GM23338 (cell line): ENCODE results near the gene BACH1. TPM values are rescaled to one million over a fixed set of nuclear protein-coding genes. Genes with fewer than 3 reads are reported as not detected.

Experiments
- ATAC-seq: fragments of 200-7000 bp; cut with Tn5 transposase; 3 replicates; pipeline ENCODE4 v1.9.1; 2020
- DNase-seq: peaks from one replicate; pipeline ENCODE4 v3.0.0-alpha.2; 2015; ENCODE audit warnings: low spot score
- H2AFZ ChIP-seq: fragments of 200-600 bp; sonication (generic); 2 replicates; pipeline ENCODE4 v1.8.0; 2016; ENCODE audit warnings: antibody characterized with exemption, mild to moderate bottlenecking, moderate library complexity
- H3F3A ChIP-seq: fragments of 200-600 bp; sonication (generic); replicated peaks from 2 replicates; pipeline ENCODE4 v1.8.0; 2017; ENCODE audit warnings: antibody characterized with exemption, mixed run types, low read depth
- H3K27ac ChIP-seq: fragments of 200-600 bp; sonication (generic); 2 replicates; pipeline ENCODE4 v1.6.1; 2016; ENCODE audit warnings: low read depth
- H3K27me3 ChIP-seq: fragments of 200-600 bp; sonication (generic); 2 replicates; pipeline ENCODE4 v1.8.0; 2016; ENCODE audit warnings: mild to moderate bottlenecking, mixed run types, moderate library complexity; ENCODE audit not compliant: insufficient read depth
- H3K36me3 ChIP-seq: fragments of 200-600 bp; sonication (generic); 2 replicates; pipeline ENCODE4 v1.8.0; 2016; ENCODE audit warnings: mild to moderate bottlenecking; ENCODE audit not compliant: insufficient read depth
- H3K4me1 ChIP-seq: fragments of 200-600 bp; sonication (generic); 2 replicates; pipeline ENCODE4 v1.8.0; 2016; ENCODE audit warnings: mild to moderate bottlenecking, moderate library complexity; ENCODE audit not compliant: insufficient read depth
- H3K4me2 ChIP-seq: fragments of 200-600 bp; sonication (generic); 2 replicates; pipeline ENCODE4 v1.7.1; 2017; ENCODE audit warnings: mixed run types
- H3K4me3 ChIP-seq: fragments of 200-600 bp; sonication (generic); 2 replicates; pipeline ENCODE4 v1.6.1; 2016; ENCODE audit warnings: mixed run types
- H3K79me2 ChIP-seq: fragments of 200-600 bp; sonication (generic); replicated peaks from 2 replicates; pipeline ENCODE4 v1.8.0; 2017; ENCODE audit warnings: mild to moderate bottlenecking; ENCODE audit not compliant: insufficient read depth
- H3K9me2 ChIP-seq: fragments of 200-600 bp; sonication (generic); 2 replicates; pipeline ENCODE4 v1.8.0; 2017; ENCODE audit not compliant: insufficient read depth
- H4K20me1 ChIP-seq: fragments of 200-600 bp; sonication (generic); replicated peaks from 2 replicates; pipeline ENCODE4 v1.8.0; 2017; ENCODE audit warnings: mild to moderate bottlenecking; ENCODE audit not compliant: insufficient read depth
- H3K27ac Mint-ChIP-seq: 2 replicates; pipeline ENCODE4 v1.8.0; 2020; ENCODE audit warnings: inconsistent platforms, mild to moderate bottlenecking, moderate library complexity, mixed read lengths
- H3K27me3 Mint-ChIP-seq: 3 replicates; pipeline ENCODE4 v1.8.0; 2022; ENCODE audit warnings: low read depth, mild to moderate bottlenecking, moderate library complexity, mixed read lengths, inconsistent platforms; ENCODE audit not compliant: insufficient read depth, poor library complexity
- H3K36me3 Mint-ChIP-seq: 3 replicates; pipeline ENCODE4 v1.8.0; 2021; ENCODE audit warnings: low read depth, mild to moderate bottlenecking, inconsistent platforms, moderate library complexity, mixed read lengths
- H3K4me1 Mint-ChIP-seq: 3 replicates; pipeline ENCODE4 v1.8.0; 2020; ENCODE audit warnings: mild to moderate bottlenecking, inconsistent platforms, mixed read lengths
- H3K4me3 Mint-ChIP-seq: 3 replicates; pipeline ENCODE4 v1.8.0; 2021; ENCODE audit warnings: moderate library complexity, mild to moderate bottlenecking, inconsistent platforms, mixed read lengths
- H3K9me3 Mint-ChIP-seq: 3 replicates; pipeline ENCODE4 v1.8.0; 2020; ENCODE audit warnings: moderate library complexity, mild to moderate bottlenecking, inconsistent platforms, mixed read lengths
- CREB1 ChIP-seq: fragments of 250-450 bp; sonication (Bioruptor Pico); IDR thresholded peaks from 2 replicates; pipeline ENCODE4 v1.5.0; 2020; ENCODE audit warnings: low read depth, mild to moderate bottlenecking, moderate library complexity
- EZH2 ChIP-seq: fragments of 200-600 bp; sonication (generic); IDR thresholded peaks from one replicate; pipeline ENCODE4 v1.8.0; 2017; ENCODE audit warnings: antibody characterized with exemption, mild to moderate bottlenecking, low read depth; ENCODE audit not compliant: unreplicated experiment
- EZH2phosphoT487 ChIP-seq: fragments of 200-600 bp; sonication (generic); IDR thresholded peaks from one replicate; pipeline ENCODE4 v1.8.1; 2018; ENCODE audit warnings: antibody characterized with exemption; ENCODE audit not compliant: unreplicated experiment
- JUNB ChIP-seq: IDR thresholded peaks from one replicate; pipeline ENCODE4 v1.6.1; 2016; ENCODE audit warnings: antibody characterized with exemption; ENCODE audit not compliant: unreplicated experiment
- NANOG ChIP-seq: IDR thresholded peaks from 2 replicates; pipeline ENCODE4 v1.6.1; 2016; ENCODE audit warnings: antibody characterized with exemption, borderline replicate concordance
- POLR2AphosphoS5 ChIP-seq: IDR thresholded peaks from 2 replicates; pipeline ENCODE4 v1.6.1; 2016; ENCODE audit warnings: antibody characterized with exemption, low read depth
- STAT1 ChIP-seq: IDR thresholded peaks from one replicate; pipeline ENCODE4 v1.6.1; 2016; ENCODE audit warnings: antibody characterized with exemption; ENCODE audit not compliant: unreplicated experiment
- ZNF114 ChIP-seq: fragments of 250-450 bp; sonication (Bioruptor Pico); IDR thresholded peaks from 2 replicates; pipeline ENCODE4 v1.5.0; 2020; ENCODE audit warnings: mild to moderate bottlenecking, moderate library complexity
- ZNF331 ChIP-seq: fragments of 250-450 bp; sonication (Bioruptor Pico); IDR thresholded peaks from 2 replicates; pipeline ENCODE4 v1.5.0; 2020; ENCODE audit warnings: low read depth, mild to moderate bottlenecking, moderate library complexity
- polyA plus RNA-seq: library from polyadenylated mRNA; unstranded; fragments of >200 nt; fragmentation: Nextera tagmentation; extraction: Ambion mirVana; gene quantifications from 2 replicates; pipeline ENCODE4 v1.2.1, GENCODE V29; 2016
- total RNA-seq: library from RNA; depleted of rRNA; stranded (reverse); fragments of >200 nt; shearing (Covaris generic); gene quantifications from 2 replicates; pipeline ENCODE4 v1.2.3, GENCODE V29; 2014
- TF ChIP-seq, protein P1 (sequence below): fragments of 250-450 bp; sonication (Bioruptor Pico); IDR thresholded peaks from 2 replicates; pipeline ENCODE4 v1.5.0; 2020; ENCODE audit warnings: mild to moderate bottlenecking, moderate library complexity
- TF ChIP-seq, protein P2 (sequence below), 2 experiments: fragments of 200-600 bp in 1 of 2; sonication (generic) in 1 of 2; conservative IDR thresholded peaks; 2 replicates each; pipeline versions ENCODE4 v1.5.1 to v1.6.1; 2016 to 2017; ENCODE audit warnings: antibody characterized with exemption in 2 of 2, low read depth in 2 of 2, mild to moderate bottlenecking in 2 of 2, moderate library complexity in 1 of 2
- TF ChIP-seq, protein P3 (sequence below): IDR thresholded peaks from one replicate; pipeline ENCODE4 v1.6.1; 2018; ENCODE audit warnings: antibody characterized with exemption; ENCODE audit not compliant: unreplicated experiment
- TF ChIP-seq, protein P4 (sequence below): IDR thresholded peaks from 2 replicates; pipeline ENCODE4 v1.6.1; 2016; ENCODE audit warnings: antibody characterized with exemption

BACH1 gene
- total and polyA plus RNA-seq, 2 experiments from 2014 or later: 18.9 to 41.2 TPM

DNA sequence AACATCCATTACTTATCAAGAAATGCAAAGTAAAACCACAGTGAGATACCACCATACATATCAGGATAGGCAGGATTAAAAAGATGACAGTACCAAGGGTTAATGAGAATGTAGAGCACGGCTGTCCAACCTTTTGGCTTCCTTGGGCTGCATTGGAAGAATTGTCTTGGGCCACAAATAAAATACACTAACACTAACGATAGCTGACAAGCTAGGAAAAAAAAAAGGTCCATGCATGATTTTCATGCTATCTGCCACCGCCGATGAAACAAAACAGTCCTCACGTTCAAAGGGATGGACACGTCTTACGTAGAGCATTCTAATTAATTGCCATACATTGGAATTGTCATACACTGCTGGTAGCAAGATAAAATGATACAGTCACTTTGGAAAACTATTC lies 14.3 kb downstream of the BACH1 start:
- Histone ChIP-seq H3K4me2 (no peak overlapping the region), H3K79me2 (peaks cover 100% of the 10 kb centered on the region), H3K27ac (no peak overlapping the region), H2AFZ (no peak overlapping the region), H3K36me3 (no peaks in the 10 kb centered on the region), H3K4me3 (no peak overlapping the region), H4K20me1 (peaks cover 40% of the 10 kb centered on the region), H3K4me1 (peaks cover 11% of the 10 kb centered on the region), H3F3A (no peaks in the 10 kb centered on the region), H3K9me2 (no peaks in the 10 kb centered on the region), H3K27me3 (no peaks in the 10 kb centered on the region)
- TF ChIP-seq POLR2AphosphoS5 (no peak), CREB1 (no peak), EZH2phosphoT487 (no peak), ZNF331 (no peak), STAT1 (no peak), JUNB (no peak), ZNF114 (CRISPR knock-in tag) (no peak), EZH2 (no peak), NANOG (no peak)
- TF ChIP-seq, protein P1, sequence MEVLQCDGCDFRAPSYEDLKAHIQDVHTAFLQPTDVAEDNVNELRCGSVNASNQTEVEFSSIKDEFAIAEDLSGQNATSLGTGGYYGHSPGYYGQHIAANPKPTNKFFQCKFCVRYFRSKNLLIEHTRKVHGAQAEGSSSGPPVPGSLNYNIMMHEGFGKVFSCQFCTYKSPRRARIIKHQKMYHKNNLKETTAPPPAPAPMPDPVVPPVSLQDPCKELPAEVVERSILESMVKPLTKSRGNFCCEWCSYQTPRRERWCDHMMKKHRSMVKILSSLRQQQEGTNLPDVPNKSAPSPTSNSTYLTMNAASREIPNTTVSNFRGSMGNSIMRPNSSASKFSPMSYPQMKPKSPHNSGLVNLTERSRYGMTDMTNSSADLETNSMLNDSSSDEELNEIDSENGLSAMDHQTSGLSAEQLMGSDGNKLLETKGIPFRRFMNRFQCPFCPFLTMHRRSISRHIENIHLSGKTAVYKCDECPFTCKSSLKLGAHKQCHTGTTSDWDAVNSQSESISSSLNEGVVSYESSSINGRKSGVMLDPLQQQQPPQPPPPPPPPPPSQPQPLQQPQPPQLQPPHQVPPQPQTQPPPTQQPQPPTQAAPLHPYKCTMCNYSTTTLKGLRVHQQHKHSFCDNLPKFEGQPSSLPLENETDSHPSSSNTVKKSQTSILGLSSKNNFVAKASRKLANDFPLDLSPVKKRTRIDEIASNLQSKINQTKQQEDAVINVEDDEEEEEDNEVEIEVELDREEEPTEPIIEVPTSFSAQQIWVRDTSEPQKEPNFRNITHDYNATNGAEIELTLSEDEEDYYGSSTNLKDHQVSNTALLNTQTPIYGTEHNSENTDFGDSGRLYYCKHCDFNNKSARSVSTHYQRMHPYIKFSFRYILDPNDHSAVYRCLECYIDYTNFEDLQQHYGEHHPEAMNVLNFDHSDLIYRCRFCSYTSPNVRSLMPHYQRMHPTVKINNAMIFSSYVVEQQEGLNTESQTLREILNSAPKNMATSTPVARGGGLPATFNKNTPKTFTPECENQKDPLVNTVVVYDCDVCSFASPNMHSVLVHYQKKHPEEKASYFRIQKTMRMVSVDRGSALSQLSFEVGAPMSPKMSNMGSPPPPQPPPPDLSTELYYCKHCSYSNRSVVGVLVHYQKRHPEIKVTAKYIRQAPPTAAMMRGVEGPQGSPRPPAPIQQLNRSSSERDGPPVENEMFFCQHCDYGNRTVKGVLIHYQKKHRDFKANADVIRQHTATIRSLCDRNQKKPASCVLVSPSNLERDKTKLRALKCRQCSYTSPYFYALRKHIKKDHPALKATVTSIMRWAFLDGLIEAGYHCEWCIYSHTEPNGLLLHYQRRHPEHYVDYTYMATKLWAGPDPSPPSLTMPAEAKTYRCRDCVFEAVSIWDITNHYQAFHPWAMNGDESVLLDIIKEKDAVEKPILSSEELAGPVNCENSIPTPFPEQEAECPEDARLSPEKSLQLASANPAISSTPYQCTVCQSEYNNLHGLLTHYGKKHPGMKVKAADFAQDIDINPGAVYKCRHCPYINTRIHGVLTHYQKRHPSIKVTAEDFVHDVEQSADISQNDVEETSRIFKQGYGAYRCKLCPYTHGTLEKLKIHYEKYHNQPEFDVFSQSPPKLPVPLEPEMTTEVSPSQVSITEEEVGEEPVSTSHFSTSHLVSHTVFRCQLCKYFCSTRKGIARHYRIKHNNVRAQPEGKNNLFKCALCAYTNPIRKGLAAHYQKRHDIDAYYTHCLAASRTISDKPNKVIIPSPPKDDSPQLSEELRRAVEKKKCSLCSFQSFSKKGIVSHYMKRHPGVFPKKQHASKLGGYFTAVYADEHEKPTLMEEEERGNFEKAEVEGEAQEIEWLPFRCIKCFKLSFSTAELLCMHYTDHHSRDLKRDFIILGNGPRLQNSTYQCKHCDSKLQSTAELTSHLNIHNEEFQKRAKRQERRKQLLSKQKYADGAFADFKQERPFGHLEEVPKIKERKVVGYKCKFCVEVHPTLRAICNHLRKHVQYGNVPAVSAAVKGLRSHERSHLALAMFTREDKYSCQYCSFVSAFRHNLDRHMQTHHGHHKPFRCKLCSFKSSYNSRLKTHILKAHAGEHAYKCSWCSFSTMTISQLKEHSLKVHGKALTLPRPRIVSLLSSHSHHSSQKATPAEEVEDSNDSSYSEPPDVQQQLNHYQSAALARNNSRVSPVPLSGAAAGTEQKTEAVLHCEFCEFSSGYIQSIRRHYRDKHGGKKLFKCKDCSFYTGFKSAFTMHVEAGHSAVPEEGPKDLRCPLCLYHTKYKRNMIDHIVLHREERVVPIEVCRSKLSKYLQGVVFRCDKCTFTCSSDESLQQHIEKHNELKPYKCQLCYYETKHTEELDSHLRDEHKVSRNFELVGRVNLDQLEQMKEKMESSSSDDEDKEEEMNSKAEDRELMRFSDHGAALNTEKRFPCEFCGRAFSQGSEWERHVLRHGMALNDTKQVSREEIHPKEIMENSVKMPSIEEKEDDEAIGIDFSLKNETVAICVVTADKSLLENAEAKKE (CRISPR knock-in tag): no peak
- TF ChIP-seq, protein P2, sequence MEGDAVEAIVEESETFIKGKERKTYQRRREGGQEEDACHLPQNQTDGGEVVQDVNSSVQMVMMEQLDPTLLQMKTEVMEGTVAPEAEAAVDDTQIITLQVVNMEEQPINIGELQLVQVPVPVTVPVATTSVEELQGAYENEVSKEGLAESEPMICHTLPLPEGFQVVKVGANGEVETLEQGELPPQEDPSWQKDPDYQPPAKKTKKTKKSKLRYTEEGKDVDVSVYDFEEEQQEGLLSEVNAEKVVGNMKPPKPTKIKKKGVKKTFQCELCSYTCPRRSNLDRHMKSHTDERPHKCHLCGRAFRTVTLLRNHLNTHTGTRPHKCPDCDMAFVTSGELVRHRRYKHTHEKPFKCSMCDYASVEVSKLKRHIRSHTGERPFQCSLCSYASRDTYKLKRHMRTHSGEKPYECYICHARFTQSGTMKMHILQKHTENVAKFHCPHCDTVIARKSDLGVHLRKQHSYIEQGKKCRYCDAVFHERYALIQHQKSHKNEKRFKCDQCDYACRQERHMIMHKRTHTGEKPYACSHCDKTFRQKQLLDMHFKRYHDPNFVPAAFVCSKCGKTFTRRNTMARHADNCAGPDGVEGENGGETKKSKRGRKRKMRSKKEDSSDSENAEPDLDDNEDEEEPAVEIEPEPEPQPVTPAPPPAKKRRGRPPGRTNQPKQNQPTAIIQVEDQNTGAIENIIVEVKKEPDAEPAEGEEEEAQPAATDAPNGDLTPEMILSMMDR (conservative IDR thresholded peaks at IDR 0.05; ENCODE audit: low read depth in 2 of 2): no peak
- TF ChIP-seq, protein P3, sequence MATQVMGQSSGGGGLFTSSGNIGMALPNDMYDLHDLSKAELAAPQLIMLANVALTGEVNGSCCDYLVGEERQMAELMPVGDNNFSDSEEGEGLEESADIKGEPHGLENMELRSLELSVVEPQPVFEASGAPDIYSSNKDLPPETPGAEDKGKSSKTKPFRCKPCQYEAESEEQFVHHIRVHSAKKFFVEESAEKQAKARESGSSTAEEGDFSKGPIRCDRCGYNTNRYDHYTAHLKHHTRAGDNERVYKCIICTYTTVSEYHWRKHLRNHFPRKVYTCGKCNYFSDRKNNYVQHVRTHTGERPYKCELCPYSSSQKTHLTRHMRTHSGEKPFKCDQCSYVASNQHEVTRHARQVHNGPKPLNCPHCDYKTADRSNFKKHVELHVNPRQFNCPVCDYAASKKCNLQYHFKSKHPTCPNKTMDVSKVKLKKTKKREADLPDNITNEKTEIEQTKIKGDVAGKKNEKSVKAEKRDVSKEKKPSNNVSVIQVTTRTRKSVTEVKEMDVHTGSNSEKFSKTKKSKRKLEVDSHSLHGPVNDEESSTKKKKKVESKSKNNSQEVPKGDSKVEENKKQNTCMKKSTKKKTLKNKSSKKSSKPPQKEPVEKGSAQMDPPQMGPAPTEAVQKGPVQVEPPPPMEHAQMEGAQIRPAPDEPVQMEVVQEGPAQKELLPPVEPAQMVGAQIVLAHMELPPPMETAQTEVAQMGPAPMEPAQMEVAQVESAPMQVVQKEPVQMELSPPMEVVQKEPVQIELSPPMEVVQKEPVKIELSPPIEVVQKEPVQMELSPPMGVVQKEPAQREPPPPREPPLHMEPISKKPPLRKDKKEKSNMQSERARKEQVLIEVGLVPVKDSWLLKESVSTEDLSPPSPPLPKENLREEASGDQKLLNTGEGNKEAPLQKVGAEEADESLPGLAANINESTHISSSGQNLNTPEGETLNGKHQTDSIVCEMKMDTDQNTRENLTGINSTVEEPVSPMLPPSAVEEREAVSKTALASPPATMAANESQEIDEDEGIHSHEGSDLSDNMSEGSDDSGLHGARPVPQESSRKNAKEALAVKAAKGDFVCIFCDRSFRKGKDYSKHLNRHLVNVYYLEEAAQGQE: no peak
- TF ChIP-seq, protein P4, sequence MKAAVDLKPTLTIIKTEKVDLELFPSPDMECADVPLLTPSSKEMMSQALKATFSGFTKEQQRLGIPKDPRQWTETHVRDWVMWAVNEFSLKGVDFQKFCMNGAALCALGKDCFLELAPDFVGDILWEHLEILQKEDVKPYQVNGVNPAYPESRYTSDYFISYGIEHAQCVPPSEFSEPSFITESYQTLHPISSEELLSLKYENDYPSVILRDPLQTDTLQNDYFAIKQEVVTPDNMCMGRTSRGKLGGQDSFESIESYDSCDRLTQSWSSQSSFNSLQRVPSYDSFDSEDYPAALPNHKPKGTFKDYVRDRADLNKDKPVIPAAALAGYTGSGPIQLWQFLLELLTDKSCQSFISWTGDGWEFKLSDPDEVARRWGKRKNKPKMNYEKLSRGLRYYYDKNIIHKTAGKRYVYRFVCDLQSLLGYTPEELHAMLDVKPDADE: no peak
- ATAC-seq: no peak
- Mint-ChIP-seq H3K36me3 (peaks cover 4% of the 10 kb centered on the region; the same call in 2 of the 3 replicates), H3K27ac (no peak overlapping the region), H3K4me1 (peaks cover 25% of the 10 kb centered on the region; the same call in 2 of the 3 replicates), H3K27me3 (no peaks in the 10 kb centered on the region), H3K9me3 (no peaks in the 10 kb centered on the region), H3K4me3 (no peak overlapping the region)
- DNase-seq: no peak
